Erythroblast (primary cell): Measurements from ENCODE around the gene TMEM236.

Experiments used
- DNase-seq, 2 experiments: peaks; one replicate each; lab custom pipeline; 2025; lab: John Stamatoyannopoulos, UW
- GATA1 ChIP-seq: IDR thresholded peaks from 2 replicates; pipeline ENCODE4 v1.6.1; 2011; ENCODE audit warnings: low read depth, mild to moderate bottlenecking, control low read depth, low read length, moderate library complexity
- POLR2A ChIP-seq: IDR thresholded peaks from 2 replicates; pipeline ENCODE4 v1.6.1; 2011; ENCODE audit warnings: mild to moderate bottlenecking, low read length

TMEM236 gene

GRCh38 chr10:17787087-17787961 is 35.3 kb downstream of the TMEM236 start:
- no peak for TF ChIP-seq GATA1
- no peak for TF ChIP-seq POLR2A
- DNase-seq, result no peak

- TF ChIP-seq POLR2A, result no peak
- TF ChIP-seq GATA1, result no peak
Measured at GRCh38 chr10:17788646-17789045, 36.6 kb downstream of the TMEM236 start.

GRCh38 chr10:17789396-17789795 is 37.4 kb downstream of the TMEM236 start:
- no peak for TF ChIP-seq GATA1
- TF ChIP-seq POLR2A, result no peak
- DNase-seq, result no peak

More at GRCh38 chr10:17788646-17789045, 36.6 kb downstream of the TMEM236 start:
- no peak for DNase-seq

GRCh38 chr10:17790651-17791050 is 38.6 kb downstream of the TMEM236 start:
- no peak for DNase-seq
- no peak for TF ChIP-seq POLR2A
- no peak for TF ChIP-seq GATA1

- DNase-seq, result no peak
- TF ChIP-seq POLR2A (no peak), GATA1 (no peak)
Measured at GRCh38 chr10:17792991-17793390, 41.0 kb downstream of the TMEM236 start.

- no peak for TF ChIP-seq POLR2A
- no peak for TF ChIP-seq GATA1
- no peak for DNase-seq
Measured at GRCh38 chr10:17793823-17794644, 42.0 kb downstream of the TMEM236 start.

GRCh38 chr10:17795083-17795482 is 43.1 kb downstream of the TMEM236 start:
- TF ChIP-seq POLR2A, result no peak
- no peak for DNase-seq

GRCh38 chr10:17795813-17796594 is 44.0 kb downstream of the TMEM236 start:
- no peak for DNase-seq
- TF ChIP-seq GATA1, result no peak
- TF ChIP-seq POLR2A, result no peak

GRCh38 chr10:17801507-17801906 is 49.5 kb downstream of the TMEM236 start:
- TF ChIP-seq GATA1 (no peak), POLR2A (no peak)
- DNase-seq, result peak in 1 of 2 experiments; percentile 19

GRCh38 chr10:17802350-17802749 is 50.3 kb downstream of the TMEM236 start:
- TF ChIP-seq GATA1 (no peak), POLR2A (no peak)

GRCh38 chr10:17802976-17803375 is 51.0 kb downstream of the TMEM236 start:
- no peak for TF ChIP-seq GATA1
- no peak for DNase-seq

More at GRCh38 chr10:17802350-17802749, 50.3 kb downstream of the TMEM236 start:
- no peak for DNase-seq

GRCh38 chr10:17805330-17805729 is 53.3 kb downstream of the TMEM236 start:
- TF ChIP-seq POLR2A, result no peak
- DNase-seq, result no peak

- TF ChIP-seq POLR2A (no peak), GATA1 (no peak)
- peak; percentile 20 to 23 for DNase-seq
Measured at GRCh38 chr10:17805921-17806577, 54.0 kb downstream of the TMEM236 start.
